ENCODE results near the gene CRKL. TPM values are rescaled to one million over a fixed set of nuclear protein-coding genes. Genes with fewer than 3 reads are reported as not detected.
A peak's percentile ranks its signal among the peaks of the same experiment; 100 is the strongest.
"Not testable (repeated sequence)": the region's sequence is repeated elsewhere in the genome, so short reads cannot be mapped to it uniquely, and the experiment has no call there.

The CRKL gene
- total and polyA plus RNA-seq, 8 donors, result 9.1 to 29.4 (median 18.3) TPM

DNA sequence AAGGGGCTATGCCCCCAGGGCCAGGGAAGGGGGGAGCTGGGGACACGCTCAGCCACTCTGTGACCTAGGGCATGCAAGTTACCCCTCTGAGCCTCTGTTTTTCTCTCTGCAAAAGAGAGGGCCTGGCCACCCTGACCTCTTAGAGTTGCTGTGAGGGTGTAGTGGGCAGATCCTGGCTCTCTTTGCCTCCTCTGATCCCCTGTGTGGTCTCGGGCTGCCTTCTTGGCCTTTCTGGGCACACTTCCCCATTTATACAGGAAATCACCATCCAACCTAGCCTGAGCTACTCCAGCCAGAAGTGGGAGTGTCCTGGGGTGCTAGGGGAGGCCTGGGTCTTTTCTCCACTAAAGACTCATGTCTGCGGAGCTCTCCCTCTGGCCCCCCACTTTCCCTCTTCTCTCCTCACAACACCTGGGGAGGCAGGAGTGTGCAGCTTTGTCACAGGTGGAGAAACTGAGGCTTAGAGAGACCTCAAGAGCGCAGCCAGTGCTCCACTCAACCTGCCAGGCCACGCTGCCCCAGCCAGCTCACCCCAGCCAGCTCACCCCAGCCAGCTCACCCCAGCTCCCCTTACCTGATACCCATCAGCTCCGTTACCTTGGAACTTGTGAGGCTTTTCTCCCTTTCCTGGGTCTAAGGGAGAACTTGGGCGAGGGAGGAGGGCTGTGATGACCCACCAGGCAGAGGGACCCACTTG, 51.2 kb downstream of the CRKL start:
- H3K4me3 ChIP-seq, result no peak overlapping the region
- ATAC-seq, result peak in 1 of 4 donors; percentile 31
- DNase-seq, result peak in 1 of 6 donors; percentile 16
- H3K27me3 ChIP-seq, result no peaks in the 10 kb centered on the region
- WGBS, 2 donors, result 83 to 90% methylated on average over 7 of the region's 7 CpGs
- no peaks in the 10 kb centered on the region for H3K9me3 ChIP-seq
- no peak overlapping the region for H3K27ac ChIP-seq
- FAIRE-seq, result no peak
- H3K4me1 ChIP-seq, result peaks cover 0 to 4% (median 0%) of the 10 kb centered on the region in 3 donors
- no peaks in the 10 kb centered on the region for H3K36me3 ChIP-seq
- intact Hi-C loops (cut with DNase I), result no loop called here
- TF ChIP-seq, protein P1, sequence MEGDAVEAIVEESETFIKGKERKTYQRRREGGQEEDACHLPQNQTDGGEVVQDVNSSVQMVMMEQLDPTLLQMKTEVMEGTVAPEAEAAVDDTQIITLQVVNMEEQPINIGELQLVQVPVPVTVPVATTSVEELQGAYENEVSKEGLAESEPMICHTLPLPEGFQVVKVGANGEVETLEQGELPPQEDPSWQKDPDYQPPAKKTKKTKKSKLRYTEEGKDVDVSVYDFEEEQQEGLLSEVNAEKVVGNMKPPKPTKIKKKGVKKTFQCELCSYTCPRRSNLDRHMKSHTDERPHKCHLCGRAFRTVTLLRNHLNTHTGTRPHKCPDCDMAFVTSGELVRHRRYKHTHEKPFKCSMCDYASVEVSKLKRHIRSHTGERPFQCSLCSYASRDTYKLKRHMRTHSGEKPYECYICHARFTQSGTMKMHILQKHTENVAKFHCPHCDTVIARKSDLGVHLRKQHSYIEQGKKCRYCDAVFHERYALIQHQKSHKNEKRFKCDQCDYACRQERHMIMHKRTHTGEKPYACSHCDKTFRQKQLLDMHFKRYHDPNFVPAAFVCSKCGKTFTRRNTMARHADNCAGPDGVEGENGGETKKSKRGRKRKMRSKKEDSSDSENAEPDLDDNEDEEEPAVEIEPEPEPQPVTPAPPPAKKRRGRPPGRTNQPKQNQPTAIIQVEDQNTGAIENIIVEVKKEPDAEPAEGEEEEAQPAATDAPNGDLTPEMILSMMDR (IDR thresholded peaks at IDR 0.05), result no peak

DNA sequence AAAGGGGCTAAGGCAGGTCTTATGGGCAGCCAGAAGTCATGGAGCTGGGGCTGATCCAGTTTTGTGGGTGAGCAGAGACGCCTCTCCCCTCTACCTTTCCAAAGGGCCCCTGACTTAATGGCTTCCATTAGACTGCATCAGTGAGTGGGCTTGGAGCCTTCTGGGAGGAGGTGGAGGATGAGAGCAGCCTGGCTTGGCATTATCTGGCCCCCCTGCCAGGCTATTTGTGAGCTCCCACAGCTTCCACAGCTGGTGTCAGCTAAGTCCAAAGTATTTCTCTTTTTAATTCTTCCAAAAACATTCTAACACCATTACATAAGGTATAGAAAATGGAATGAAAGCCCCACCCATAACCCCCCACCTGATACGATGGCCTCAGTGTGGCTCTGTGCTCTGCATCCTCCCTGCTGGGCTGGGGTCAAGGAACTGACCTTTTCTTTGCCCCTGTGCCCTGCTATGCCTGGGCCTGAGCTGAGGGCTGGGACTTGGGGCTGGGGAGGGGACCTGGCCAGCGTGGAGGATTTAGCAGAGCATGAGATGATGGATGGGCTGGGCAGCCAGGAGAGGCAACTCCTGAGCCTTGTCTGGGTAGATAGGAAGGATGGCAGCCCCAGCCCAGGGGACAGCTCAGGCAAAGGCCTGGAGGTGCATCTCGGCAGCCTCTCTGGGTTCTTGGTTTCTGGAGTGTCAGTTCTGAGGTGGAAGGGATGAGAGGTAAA, 53.9 kb downstream of the CRKL start:
- Histone ChIP-seq H3K4me3 (no peak overlapping the region), H3K27me3 (no peaks in the 10 kb centered on the region), H3K4me1 (no peaks in the 10 kb centered on the region), H3K27ac (no peak overlapping the region), H3K9me3 (no peaks in the 10 kb centered on the region), H3K36me3 (no peaks in the 10 kb centered on the region)
- TF ChIP-seq, protein P1 (IDR thresholded peaks at IDR 0.05), result no peak
- intact Hi-C loops (cut with DNase I), result loop anchor here in 1 of 3 donors (10.0 kb wide), 1 partner anchor 206 kb away; no protein-coding TSS in a partner anchor
- ATAC-seq, result no peak
- 61 to 65% methylated on average over 4 of the region's 4 CpGs for WGBS, 2 donors
- FAIRE-seq, result no peak
- no peak for DNase-seq

DNA sequence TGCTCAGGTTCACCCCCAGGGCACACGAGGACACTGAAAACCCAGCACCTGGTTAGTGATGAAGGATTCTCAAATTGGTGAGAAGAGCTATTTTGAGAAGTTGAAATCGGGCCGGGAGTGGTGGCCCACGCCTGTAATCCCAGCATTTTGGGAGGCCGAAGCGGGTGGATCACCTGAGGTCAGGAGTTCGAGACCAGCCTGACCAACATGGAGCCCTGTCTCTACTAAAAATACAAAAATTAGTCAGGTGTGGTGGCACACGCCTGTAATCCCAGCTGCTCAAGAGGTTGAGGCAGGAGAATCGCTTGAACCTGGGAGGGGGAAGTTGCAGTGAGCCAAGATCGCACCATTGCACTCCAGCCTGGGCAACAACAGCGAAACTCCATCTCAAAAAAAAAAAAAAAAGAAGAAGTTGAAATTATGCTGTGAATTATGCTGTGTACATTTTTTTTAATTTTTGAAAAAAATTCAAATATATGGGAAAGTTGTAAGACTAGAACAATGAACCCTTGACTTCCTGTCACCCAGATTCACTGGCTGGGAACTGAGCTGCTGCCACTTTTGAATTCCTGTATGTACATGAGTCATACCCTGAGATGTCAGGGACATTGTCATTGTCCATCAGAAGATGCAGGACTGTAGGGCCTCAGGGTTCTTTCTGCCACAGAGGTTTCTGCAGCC, 54.9 kb downstream of the CRKL start:
- H3K4me3 ChIP-seq, FAIRE-seq, H3K4me1 ChIP-seq, H3K27me3 ChIP-seq, H3K9me3 ChIP-seq, H3K36me3 ChIP-seq, H3K27ac ChIP-seq, DNase-seq, ATAC-seq: not testable (repeated sequence)
- 79 to 87% methylated on average over 11 of the region's 11 CpGs for WGBS, 2 donors
- intact Hi-C loops (cut with DNase I), result loop anchor here in 1 of 3 donors (10.0 kb wide), 1 partner anchor 207 kb away; no protein-coding TSS in a partner anchor

DNA sequence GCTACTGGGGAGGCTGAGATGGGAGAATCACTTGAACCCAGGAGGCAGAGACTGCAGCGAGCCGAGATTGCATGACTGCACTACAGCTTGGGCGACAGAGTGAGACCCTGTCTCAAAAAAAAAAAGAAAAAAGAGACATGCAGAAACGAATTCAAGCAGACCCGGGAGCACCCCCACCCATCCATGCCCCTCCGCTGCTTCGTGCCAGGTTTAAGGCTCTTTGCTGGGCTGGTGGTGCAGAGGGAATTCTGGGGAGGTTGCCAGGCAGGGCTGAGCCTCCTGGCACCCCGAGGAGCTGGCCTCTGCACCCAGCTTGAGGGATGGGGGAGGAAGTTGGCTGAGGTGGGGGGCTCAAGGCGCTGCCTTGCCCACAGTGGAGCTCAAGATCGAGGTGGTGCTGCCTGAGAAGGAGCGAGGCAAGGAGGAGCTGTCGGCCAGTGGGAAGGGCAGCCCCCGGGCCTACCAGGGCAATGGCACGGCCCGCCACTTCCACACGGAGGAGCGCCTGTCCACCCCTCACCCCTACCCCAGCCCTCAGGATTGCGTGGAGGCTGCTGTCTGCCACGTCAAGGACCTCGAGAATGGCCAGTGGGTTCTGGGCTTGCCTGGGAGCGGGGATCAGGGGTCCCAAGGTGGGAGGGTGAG, 55.8 kb downstream of the CRKL start:
- TF ChIP-seq, protein P1 (IDR thresholded peaks at IDR 0.05), result no peak
- Histone ChIP-seq H3K27ac (no peak overlapping the region), H3K36me3 (no peaks in the 10 kb centered on the region), H3K9me3 (no peaks in the 10 kb centered on the region), H3K4me3 (no peak overlapping the region), H3K27me3 (no peaks in the 10 kb centered on the region), H3K4me1 (no peaks in the 10 kb centered on the region)
- no peak for FAIRE-seq
- no peak for DNase-seq
- intact Hi-C loops (cut with DNase I), result loop anchor here in 1 of 3 donors (10.0 kb wide), 1 partner anchor 208 kb away; no protein-coding TSS in a partner anchor
- WGBS, 2 donors, result 57 to 69% methylated on average over 21 of the region's 21 CpGs
- no peak for ATAC-seq
